ENCODE measurements around the gene SART1. TPM values are rescaled to one million over a fixed set of nuclear protein-coding genes. Genes with fewer than 3 reads are reported as not detected.

The SART1 gene
- total RNA-seq, 1 donor from 2014 or later: 28.8 TPM

GRCh38 chr11:65917434-65918210 is 43.9 kb upstream of the SART1 start:
- H3K4me3 ChIP-seq (ENCODE audit: low read depth, low read length): peak overlapping the region; percentile 97

GRCh38 chr11:65918211-65919140 is 43.1 kb upstream of the SART1 start, which contains the start of gene C11orf68:
TSS of gene C11orf68 (minus strand) at chr11:65919062. CDS start at chr11:65919031, 31 bp downstream.
- peak within 1 kb of the TSS; percentile 97 for H3K4me3 ChIP-seq (ENCODE audit: low read depth, low read length)
- TF ChIP-seq CTCF (conservative IDR thresholded peaks at IDR 0.05; ENCODE audit: low read depth, low read length): no peak
- DNase-seq (ENCODE audit: low read depth): no peak

More at GRCh38 chr11:65917434-65918210, 43.9 kb upstream of the SART1 start:
- TF ChIP-seq CTCF (conservative IDR thresholded peaks at IDR 0.05; ENCODE audit: low read depth, low read length): no peak
- DNase-seq (ENCODE audit: low read depth): no peak

- no peak for TF ChIP-seq CTCF (conservative IDR thresholded peaks at IDR 0.05; ENCODE audit: low read depth, low read length)
- DNase-seq (ENCODE audit: low read depth): peak; percentile 50
- H3K4me3 ChIP-seq (ENCODE audit: low read depth, low read length): peak within 1 kb of the TSS; percentile 97
Measured at GRCh38 chr11:65919141-65919572, 42.4 kb upstream of the SART1 start, which contains the start of gene DRAP1. TSS of gene DRAP1 (plus strand) at chr11:65919426. CDS start at chr11:65919502, 76 bp downstream.

GRCh38 chr11:65919573-65920371 is 41.8 kb upstream of the SART1 start:
- peak overlapping the region; percentile 84 for H3K4me3 ChIP-seq (ENCODE audit: low read depth, low read length)
- TF ChIP-seq CTCF (conservative IDR thresholded peaks at IDR 0.05; ENCODE audit: low read depth, low read length): no peak
- DNase-seq (ENCODE audit: low read depth): no peak

GRCh38 chr11:65920372-65920802 is 41.1 kb upstream of the SART1 start:
- no peak for TF ChIP-seq CTCF (conservative IDR thresholded peaks at IDR 0.05; ENCODE audit: low read depth, low read length)
- peak overlapping the region; percentile 84 for H3K4me3 ChIP-seq (ENCODE audit: low read depth, low read length)
- no peak for DNase-seq (ENCODE audit: low read depth)

- TF ChIP-seq CTCF (conservative IDR thresholded peaks at IDR 0.05; ENCODE audit: low read depth, low read length): no peak
- no peak overlapping the region for H3K4me3 ChIP-seq (ENCODE audit: low read depth, low read length)
- no peak for DNase-seq (ENCODE audit: low read depth)
Measured at GRCh38 chr11:65921033-65921555, 40.4 kb upstream of the SART1 start.
